ENCODE data around the gene SHISAL2B. TPM values are rescaled to one million over a fixed set of nuclear protein-coding genes. Genes with fewer than 3 reads are reported as not detected.

Gene SHISAL2B
- total RNA-seq, 1 donor from 2014 or later = 0.63 TPM

DNA sequence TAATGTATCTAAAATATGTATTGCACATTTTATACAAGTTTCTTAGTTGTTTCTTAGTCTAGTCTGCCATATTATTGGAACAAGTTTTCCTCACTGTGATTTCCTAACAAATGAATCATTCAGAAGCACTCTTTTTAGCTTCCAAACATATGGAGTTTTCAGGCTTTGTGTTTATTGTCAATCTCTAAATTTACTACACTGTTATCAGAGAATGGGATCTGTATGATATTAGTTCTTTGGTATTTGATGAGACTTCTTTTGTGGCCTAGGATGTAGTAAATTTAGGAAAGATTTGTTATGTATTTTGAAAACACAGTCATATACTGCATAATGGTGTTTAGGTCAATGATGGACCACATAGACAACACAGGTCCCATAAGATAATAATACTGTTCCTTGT, 52.5 kb downstream of the SHISAL2B start:
- TF ChIP-seq, protein P1, sequence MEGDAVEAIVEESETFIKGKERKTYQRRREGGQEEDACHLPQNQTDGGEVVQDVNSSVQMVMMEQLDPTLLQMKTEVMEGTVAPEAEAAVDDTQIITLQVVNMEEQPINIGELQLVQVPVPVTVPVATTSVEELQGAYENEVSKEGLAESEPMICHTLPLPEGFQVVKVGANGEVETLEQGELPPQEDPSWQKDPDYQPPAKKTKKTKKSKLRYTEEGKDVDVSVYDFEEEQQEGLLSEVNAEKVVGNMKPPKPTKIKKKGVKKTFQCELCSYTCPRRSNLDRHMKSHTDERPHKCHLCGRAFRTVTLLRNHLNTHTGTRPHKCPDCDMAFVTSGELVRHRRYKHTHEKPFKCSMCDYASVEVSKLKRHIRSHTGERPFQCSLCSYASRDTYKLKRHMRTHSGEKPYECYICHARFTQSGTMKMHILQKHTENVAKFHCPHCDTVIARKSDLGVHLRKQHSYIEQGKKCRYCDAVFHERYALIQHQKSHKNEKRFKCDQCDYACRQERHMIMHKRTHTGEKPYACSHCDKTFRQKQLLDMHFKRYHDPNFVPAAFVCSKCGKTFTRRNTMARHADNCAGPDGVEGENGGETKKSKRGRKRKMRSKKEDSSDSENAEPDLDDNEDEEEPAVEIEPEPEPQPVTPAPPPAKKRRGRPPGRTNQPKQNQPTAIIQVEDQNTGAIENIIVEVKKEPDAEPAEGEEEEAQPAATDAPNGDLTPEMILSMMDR (conservative IDR thresholded peaks at IDR 0.05) = no peak
- peaks cover 9% of the 10 kb centered on the region for H3K36me3 Mint-ChIP-seq
- no peak for DNase-seq (ENCODE audit: extremely low spot score, unreplicated experiment)
- no peak overlapping the region for H3K4me3 Mint-ChIP-seq
- H3K4me1 Mint-ChIP-seq (ENCODE audit: unreplicated experiment) = no peaks in the 10 kb centered on the region
- H3K27ac Mint-ChIP-seq = no peak overlapping the region
- H3K27me3 Mint-ChIP-seq = no peaks in the 10 kb centered on the region
- H3K9me3 Mint-ChIP-seq = no peaks in the 10 kb centered on the region

DNA sequence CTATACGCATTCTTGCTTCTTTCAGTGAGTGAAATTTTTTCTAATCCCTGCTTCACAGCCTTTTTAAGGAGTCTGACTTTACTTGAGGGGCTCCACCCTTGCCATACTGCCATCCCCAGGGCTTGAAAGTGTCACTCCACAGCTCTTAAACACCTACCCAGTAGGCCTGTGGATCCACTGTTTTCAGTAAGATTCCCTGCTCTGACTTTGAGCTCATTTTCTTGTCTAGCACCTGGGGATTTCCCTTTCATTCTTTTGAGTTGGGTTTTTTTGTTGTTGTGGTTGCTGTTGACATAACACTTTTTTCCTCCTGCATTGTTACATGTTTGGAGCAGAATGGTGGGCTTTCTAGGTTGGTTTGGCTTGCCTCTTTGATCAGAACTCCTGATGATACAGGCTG, 54.6 kb downstream of the SHISAL2B start:
- Mint-ChIP-seq H3K4me3 (no peak overlapping the region), H3K9me3 (no peaks in the 10 kb centered on the region), H3K4me1 (ENCODE audit: unreplicated experiment) (no peaks in the 10 kb centered on the region), H3K36me3 (peaks cover 15% of the 10 kb centered on the region), H3K27ac (no peak overlapping the region), H3K27me3 (no peaks in the 10 kb centered on the region)
- TF ChIP-seq, protein P1 (conservative IDR thresholded peaks at IDR 0.05) = no peak
- DNase-seq (ENCODE audit: extremely low spot score, unreplicated experiment) = no peak

GRCh38 chr5:64746446-64746845, 56.1 kb downstream of the SHISAL2B start:
- no peak for DNase-seq (ENCODE audit: extremely low spot score, unreplicated experiment)
- H3K27ac Mint-ChIP-seq = no peak overlapping the region

GRCh38 chr5:64749385-64749784, 59.1 kb downstream of the SHISAL2B start:
- Mint-ChIP-seq H3K36me3 (peaks cover 22% of the 10 kb centered on the region), H3K9me3 (no peaks in the 10 kb centered on the region)

More at GRCh38 chr5:64746446-64746845, 56.1 kb downstream of the SHISAL2B start:
- Mint-ChIP-seq H3K4me3 (no peak overlapping the region), H3K27me3 (no peaks in the 10 kb centered on the region), H3K4me1 (ENCODE audit: unreplicated experiment) (no peaks in the 10 kb centered on the region), H3K9me3 (no peaks in the 10 kb centered on the region), H3K36me3 (peaks cover 18% of the 10 kb centered on the region)
- TF ChIP-seq, protein P1 (conservative IDR thresholded peaks at IDR 0.05) = no peak

GRCh38 chr5:64754066-64754465, 63.8 kb downstream of the SHISAL2B start:
- TF ChIP-seq, protein P1 (conservative IDR thresholded peaks at IDR 0.05) = no peak
- Mint-ChIP-seq H3K27ac (no peak overlapping the region), H3K4me3 (no peak overlapping the region), H3K9me3 (no peaks in the 10 kb centered on the region), H3K27me3 (no peaks in the 10 kb centered on the region), H3K36me3 (peaks cover 21% of the 10 kb centered on the region), H3K4me1 (ENCODE audit: unreplicated experiment) (no peaks in the 10 kb centered on the region)
- DNase-seq (ENCODE audit: extremely low spot score, unreplicated experiment) = no peak

More at GRCh38 chr5:64749385-64749784, 59.1 kb downstream of the SHISAL2B start:
- H3K4me1 Mint-ChIP-seq (ENCODE audit: unreplicated experiment) = no peaks in the 10 kb centered on the region
- no peak overlapping the region for H3K27ac Mint-ChIP-seq
- TF ChIP-seq, protein P1 (conservative IDR thresholded peaks at IDR 0.05) = no peak
- H3K4me3 Mint-ChIP-seq = no peak overlapping the region
- no peak for DNase-seq (ENCODE audit: extremely low spot score, unreplicated experiment)
- H3K27me3 Mint-ChIP-seq = no peaks in the 10 kb centered on the region

GRCh38 chr5:64758901-64759300, 68.6 kb downstream of the SHISAL2B start:
- Mint-ChIP-seq H3K36me3 (peaks cover 8% of the 10 kb centered on the region), H3K4me1 (ENCODE audit: unreplicated experiment) (peaks cover 12% of the 10 kb centered on the region), H3K27me3 (no peaks in the 10 kb centered on the region), H3K4me3 (no peak overlapping the region), H3K9me3 (no peaks in the 10 kb centered on the region), H3K27ac (no peak overlapping the region)
- TF ChIP-seq, protein P1 (conservative IDR thresholded peaks at IDR 0.05) = no peak
- no peak for DNase-seq (ENCODE audit: extremely low spot score, unreplicated experiment)

All from type B pancreatic cell (in vitro differentiated cells).